Mesenchymal stem cell (in vitro differentiated cells and primary cell): ENCODE measurements around the gene SLC49A3.

Experiments
- DNase-seq: peaks from one replicate; pipeline ENCODE4 v3.0.0-alpha.2; 2013
- H2AFZ ChIP-seq: one replicate; pipeline ENCODE4 v1.6.1; 2013; ENCODE audit warnings: low read depth, mild to moderate bottlenecking, control low read depth, inconsistent platforms, low read length, moderate library complexity
- H2AK5ac ChIP-seq: 2 replicates; pipeline ENCODE4 v1.6.1; 2013; ENCODE audit warnings: low read length, moderate library complexity, mild to moderate bottlenecking, inconsistent platforms; ENCODE audit not compliant: severe bottlenecking
- H2BK120ac ChIP-seq: one replicate; pipeline ENCODE4 v1.6.1; 2013; ENCODE audit warnings: low read depth, mild to moderate bottlenecking, inconsistent platforms, low read length, moderate library complexity
- H2BK12ac ChIP-seq, 2 experiments: one replicate each; pipeline ENCODE4 v1.6.1; 2013; ENCODE audit warnings: inconsistent platforms in 2 of 2, low read length in 2 of 2, mild to moderate bottlenecking in 2 of 2, moderate library complexity in 2 of 2, control low read depth in 1 of 2
- H2BK15ac ChIP-seq: one replicate; pipeline ENCODE4 v1.6.1; 2013; ENCODE audit warnings: mild to moderate bottlenecking, low read depth, inconsistent platforms; ENCODE audit not compliant: poor library complexity, severe bottlenecking
- H2BK5ac ChIP-seq: 2 replicates; pipeline ENCODE4 v1.6.1; 2013; ENCODE audit warnings: low read depth, mild to moderate bottlenecking, low read length, control low read depth, inconsistent platforms; ENCODE audit not compliant: poor library complexity, severe bottlenecking
- H3K14ac ChIP-seq, 2 experiments: one replicate each; pipeline ENCODE4 v1.6.1; 2013; ENCODE audit warnings: inconsistent platforms in 2 of 2, low read length in 2 of 2, control low read depth in 1 of 2, mild to moderate bottlenecking in 1 of 2, moderate library complexity in 1 of 2
- H3K18ac ChIP-seq, 2 experiments: one replicate each; pipeline ENCODE4 v1.6.1; 2013; ENCODE audit warnings: inconsistent platforms in 2 of 2, low read length in 2 of 2, control low read depth in 1 of 2, low read depth in 1 of 2, mild to moderate bottlenecking in 1 of 2
- H3K23ac ChIP-seq, 2 experiments: one replicate each; pipeline ENCODE4 v1.6.1; 2013; ENCODE audit warnings: inconsistent platforms in 2 of 2, low read length in 2 of 2, mild to moderate bottlenecking in 2 of 2, moderate library complexity in 2 of 2, control low read depth in 1 of 2
- H3K27ac ChIP-seq: 2 replicates; pipeline ENCODE4 v1.5.1; 2013; ENCODE audit warnings: mild to moderate bottlenecking, moderate library complexity, low read length, control low read depth, inconsistent platforms; ENCODE audit not compliant: poor library complexity, severe bottlenecking
- H3K27me3 ChIP-seq, 2 experiments: 2 replicates each; pipeline versions ENCODE4 v1.6.1 to v1.7.0; 2013; ENCODE audit warnings: low read length in 2 of 2, mild to moderate bottlenecking in 2 of 2, moderate library complexity in 2 of 2, control low read depth in 1 of 2, inconsistent platforms in 1 of 2; ENCODE audit not compliant: control insufficient read depth in 1 of 2, insufficient read depth in 1 of 2
- H3K36me3 ChIP-seq, 2 experiments: 2 replicates each; pipeline versions ENCODE4 v1.6.1 to v1.7.0; 2013; ENCODE audit warnings: low read length in 2 of 2, control low read depth in 1 of 2, inconsistent platforms in 1 of 2, low read depth in 1 of 2, mild to moderate bottlenecking in 1 of 2; ENCODE audit not compliant: insufficient read depth in 2 of 2, control insufficient read depth in 1 of 2
- H3K4ac ChIP-seq, 2 experiments: one replicate each; pipeline ENCODE4 v1.6.1; 2013; ENCODE audit warnings: inconsistent platforms in 2 of 2, low read length in 2 of 2, mild to moderate bottlenecking in 2 of 2, moderate library complexity in 2 of 2, control low read depth in 1 of 2, low read depth in 1 of 2
- H3K4me1 ChIP-seq: 2 replicates; pipeline ENCODE4 v1.6.1; 2013; ENCODE audit warnings: low read depth, low read length, control low read depth; ENCODE audit not compliant: control insufficient read depth, insufficient read depth
- H3K4me2 ChIP-seq: 2 replicates; pipeline ENCODE4 v1.6.1; 2013; ENCODE audit warnings: low read length, mild to moderate bottlenecking, inconsistent platforms; ENCODE audit not compliant: poor library complexity, severe bottlenecking
- H3K4me3 ChIP-seq, 2 experiments: 2 replicates each; pipeline versions ENCODE4 v1.5.1 to v1.7.0; 2013; ENCODE audit warnings: low read length in 2 of 2, mild to moderate bottlenecking in 2 of 2, control low read depth in 1 of 2, low read depth in 1 of 2; ENCODE audit not compliant: insufficient read depth in 1 of 2
- H3K79me1 ChIP-seq: replicated peaks from 2 replicates; pipeline ENCODE4 v1.6.1; 2013; ENCODE audit warnings: mild to moderate bottlenecking, control low read depth, low read length, inconsistent platforms; ENCODE audit not compliant: poor library complexity, severe bottlenecking
- H3K9ac ChIP-seq: 2 replicates; pipeline ENCODE4 v1.7.0; 2013; ENCODE audit warnings: mild to moderate bottlenecking, low read length, moderate library complexity
- H3K9me3 ChIP-seq: 2 replicates; pipeline ENCODE4 v1.7.0; 2013; ENCODE audit warnings: mild to moderate bottlenecking, low read length; ENCODE audit not compliant: control insufficient read depth
- H4K8ac ChIP-seq: one replicate; pipeline ENCODE4 v1.6.1; 2013; ENCODE audit warnings: inconsistent platforms, mild to moderate bottlenecking, low read length, moderate library complexity
- H4K91ac ChIP-seq: one replicate; pipeline ENCODE4 v1.6.1; 2013; ENCODE audit warnings: mild to moderate bottlenecking, low read length, inconsistent platforms
- WGBS: methylation state at CpG from one replicate; pipeline ENCODE4 v1.1.7; 2013; ENCODE audit warnings: mixed read lengths; 5-methylcytosine and 5-hydroxymethylcytosine counted together

The SLC49A3 gene

DNA sequence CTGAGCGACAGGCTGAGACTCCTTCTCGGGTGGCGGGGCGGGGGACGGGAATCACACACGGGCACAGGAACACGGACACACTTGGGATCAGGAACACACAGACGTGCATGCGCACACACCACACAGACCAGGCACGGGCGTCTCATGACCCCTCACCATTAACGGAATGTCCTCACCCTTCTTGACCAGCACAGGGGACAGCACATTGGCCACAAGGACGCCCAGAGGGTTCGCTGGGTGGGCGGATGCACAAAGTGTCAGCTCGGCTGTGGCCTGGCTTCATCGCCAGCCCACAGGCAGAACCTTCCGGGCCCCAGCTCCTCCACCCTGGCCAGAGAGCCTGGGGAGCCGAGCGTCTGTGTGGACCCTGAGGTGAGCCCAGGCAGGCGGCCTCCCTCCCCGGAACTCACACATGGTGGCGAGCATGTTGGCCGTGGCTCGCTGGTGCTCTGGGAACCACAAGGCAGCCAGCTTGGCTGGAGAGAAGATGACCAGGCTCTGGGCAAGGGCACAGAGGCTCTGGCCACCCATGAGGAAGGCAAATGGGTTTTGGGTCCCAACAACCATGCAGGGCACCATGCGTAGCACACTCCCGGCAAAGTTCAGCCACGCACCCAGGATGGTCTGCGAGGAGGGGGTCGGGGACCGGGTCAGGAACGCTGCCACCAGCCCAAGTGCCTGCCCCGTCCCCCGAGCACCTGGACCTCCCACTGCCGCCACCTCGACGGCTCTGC is 3.1 kb downstream of the SLC49A3 start:
- Histone ChIP-seq H3K27ac (no peak overlapping the region), H2BK120ac (no peak overlapping the region), H3K4me1 (peaks cover 58% of the 10 kb centered on the region), H2BK12ac (no peak overlapping the region), H4K8ac (no peak overlapping the region), H3K14ac (no peak overlapping the region), H3K23ac (no peak overlapping the region), H3K9ac (no peak overlapping the region), H3K36me3 (peaks cover 18 to 21% of the 10 kb centered on the region in 2 experiments), H2AFZ (no peak overlapping the region), H3K9me3 (no peaks in the 10 kb centered on the region), H3K27me3 (no peaks in the 10 kb centered on the region), H3K18ac (no peak overlapping the region), H4K91ac (peak overlapping the region; percentile 65), H3K79me1 (peaks cover 2% of the 10 kb centered on the region), H3K4me3 (no peak overlapping the region), H2BK5ac (no peak overlapping the region), H3K4ac (no peak overlapping the region), H3K4me2 (no peak overlapping the region), H2BK15ac (no peak overlapping the region), H2AK5ac (no peak overlapping the region)
- DNase-seq, result no peak
- 97% methylated on average over 37 of the region's 37 CpGs for whole genome bisulfite sequencing

DNA sequence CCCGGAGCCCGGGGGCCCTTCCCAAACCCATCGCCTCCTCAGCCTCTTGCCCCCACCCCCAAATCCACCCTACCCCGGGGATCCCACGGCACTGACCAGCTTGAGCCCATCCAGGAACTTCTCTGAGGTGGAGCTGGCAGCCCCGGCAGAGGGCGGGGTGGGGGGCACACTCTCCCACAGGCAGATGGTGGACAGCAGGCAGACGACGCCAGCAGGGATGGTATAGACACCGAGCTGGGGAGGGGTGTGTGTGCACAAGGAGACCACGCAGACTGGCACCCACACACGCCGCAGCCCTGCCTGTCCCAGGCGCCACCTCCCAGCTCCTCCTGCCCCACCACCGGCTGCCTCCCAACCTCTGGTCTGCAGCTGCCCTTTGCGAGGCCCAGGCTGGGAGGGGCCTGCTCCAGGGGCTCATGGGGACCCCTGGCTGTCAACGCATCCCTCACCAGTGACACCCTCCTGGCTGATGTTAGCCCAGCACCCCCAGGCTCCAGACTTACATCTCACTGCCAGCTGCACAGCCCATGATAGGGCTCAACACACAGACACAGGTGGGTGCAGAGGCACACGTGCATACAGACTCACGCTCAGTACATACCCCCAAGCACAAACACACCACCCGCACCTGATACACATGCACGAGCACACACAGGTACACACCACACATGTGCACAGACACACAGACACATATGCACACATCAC is 4.2 kb downstream of the SLC49A3 start:
- no peak overlapping the region for H3K4ac ChIP-seq
- H3K14ac ChIP-seq, result no peak overlapping the region
- H3K4me1 ChIP-seq, result peaks cover 64% of the 10 kb centered on the region
- H3K23ac ChIP-seq, result no peak overlapping the region
- 91% methylated on average over 21 of the region's 21 CpGs for WGBS
- no peak overlapping the region for H3K27ac ChIP-seq
- H2BK12ac ChIP-seq, result peak overlapping the region in 1 of 2 experiments; percentile 12
- no peak overlapping the region for H4K8ac ChIP-seq
- H4K91ac ChIP-seq, result no peak overlapping the region
- no peak overlapping the region for H2BK5ac ChIP-seq
- peaks cover 2% of the 10 kb centered on the region for H3K79me1 ChIP-seq
- H3K9ac ChIP-seq, result no peak overlapping the region
- no peaks in the 10 kb centered on the region for H3K9me3 ChIP-seq
- DNase-seq, result no peak
- no peak overlapping the region for H3K4me3 ChIP-seq
- no peak overlapping the region for H2AK5ac ChIP-seq
- peaks cover 18 to 21% of the 10 kb centered on the region in 2 experiments for H3K36me3 ChIP-seq
- no peaks in the 10 kb centered on the region for H3K27me3 ChIP-seq
- no peak overlapping the region for H3K18ac ChIP-seq
- H2BK120ac ChIP-seq, result no peak overlapping the region
- no peak overlapping the region for H2AFZ ChIP-seq
- H3K4me2 ChIP-seq, result no peak overlapping the region
- H2BK15ac ChIP-seq, result no peak overlapping the region

DNA sequence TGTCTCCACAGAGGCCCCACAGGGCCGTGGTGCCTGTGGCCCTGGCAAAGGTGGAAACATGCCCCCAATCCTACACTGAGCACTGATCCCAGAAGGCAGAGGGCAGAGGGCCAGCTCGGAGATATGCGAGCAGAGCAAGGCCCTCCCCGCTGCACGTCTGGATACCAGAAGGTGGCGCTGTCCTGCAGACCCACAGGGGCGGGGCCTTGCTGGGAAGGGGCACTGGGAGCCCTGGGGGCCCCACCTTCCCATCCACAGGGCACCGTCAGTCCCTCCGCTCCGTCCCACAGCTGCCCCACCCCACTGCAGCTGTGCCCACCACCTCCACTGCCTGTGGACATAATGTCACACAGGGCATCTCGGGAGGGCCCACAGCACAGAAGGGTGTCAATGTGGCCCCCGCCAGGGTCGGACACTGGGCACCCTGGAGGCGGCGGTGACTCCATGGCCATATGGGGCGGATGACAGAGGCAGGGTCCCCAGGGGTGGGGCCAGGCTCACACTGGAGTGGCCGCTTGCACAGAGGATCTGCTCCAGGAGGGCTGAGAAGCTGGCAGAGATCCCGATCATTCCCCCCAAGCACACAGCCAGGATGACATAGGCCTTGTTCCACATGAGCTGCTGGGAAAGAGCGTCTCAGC is 4.8 kb downstream of the SLC49A3 start:
- no peak overlapping the region for H3K4me2 ChIP-seq
- peak overlapping the region; percentile 1 to 45 for H3K18ac ChIP-seq
- H2BK120ac ChIP-seq, result no peak overlapping the region
- peak overlapping the region in 1 of 2 experiments; percentile 47 for H2BK12ac ChIP-seq
- H2BK15ac ChIP-seq, result no peak overlapping the region
- H3K36me3 ChIP-seq, result peaks cover 18 to 21% of the 10 kb centered on the region in 2 experiments
- no peak overlapping the region for H3K14ac ChIP-seq
- no peak overlapping the region for H3K27ac ChIP-seq
- H2AK5ac ChIP-seq, result no peak overlapping the region
- H4K8ac ChIP-seq, result peak overlapping the region; percentile 66
- peaks cover 2% of the 10 kb centered on the region for H3K79me1 ChIP-seq
- H2BK5ac ChIP-seq, result no peak overlapping the region
- 61% methylated on average over 17 of the region's 19 CpGs for WGBS
- H4K91ac ChIP-seq, result peak overlapping the region; percentile 58
- H3K9ac ChIP-seq, result no peak overlapping the region
- H3K4ac ChIP-seq, result no peak overlapping the region
- no peak overlapping the region for H2AFZ ChIP-seq
- peaks cover 59% of the 10 kb centered on the region for H3K4me1 ChIP-seq
- peak; percentile 62 for DNase-seq
- no peak overlapping the region for H3K4me3 ChIP-seq
- no peak overlapping the region for H3K23ac ChIP-seq
- H3K27me3 ChIP-seq, result no peaks in the 10 kb centered on the region
- H3K9me3 ChIP-seq, result no peaks in the 10 kb centered on the region
